ENCODE data around the gene KRTAP21-3.
"Not testable (repeated sequence)": the region's sequence is repeated elsewhere in the genome, so short reads cannot be mapped to it uniquely, and the experiment has no call there.

DNA sequence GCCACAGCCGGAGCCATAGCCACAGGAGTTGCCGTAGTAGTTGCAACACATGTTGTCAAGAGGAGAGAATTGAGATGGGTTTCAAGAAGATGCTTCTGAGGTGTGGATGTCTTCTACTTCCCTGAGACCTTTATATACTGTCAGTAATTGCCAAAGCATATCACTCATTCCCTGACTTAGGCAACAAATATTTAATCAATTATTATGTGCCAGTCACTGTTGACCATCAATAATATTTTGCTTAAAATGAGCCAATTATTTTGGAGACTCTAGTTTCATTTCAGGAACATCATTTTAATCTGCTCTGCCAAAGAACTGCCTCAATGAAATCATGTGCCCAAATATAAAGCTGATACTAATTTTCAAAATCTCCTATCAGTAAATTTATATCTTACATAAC lies 36.8 kb upstream of the KRTAP21-3 start, which contains the start of gene KRTAP21-1:
- not testable (repeated sequence) for TF ChIP-seq EZH2 (IDR thresholded peaks at IDR 0.05; ENCODE audit: insufficient read depth, poor library complexity, severe bottlenecking); EZH2phosphoT487 (IDR thresholded peaks at IDR 0.05; ENCODE audit: insufficient read depth, low read depth)

Measured in GM23248 (cell line).